Colonic mucosa (tissue), 4 donors: ENCODE measurements around the gene MEGF10. TPM values are rescaled to one million over a fixed set of nuclear protein-coding genes. Genes with fewer than 3 reads are reported as not detected.
A peak's percentile ranks its signal among the peaks of the same experiment; 100 is the strongest.
"Not testable (repeated sequence)": the region's sequence is repeated elsewhere in the genome, so short reads cannot be mapped to it uniquely, and the experiment has no call there.

Experiments used
- DNase-seq: peaks from one replicate; pipeline ENCODE4 v3.0.0-alpha.2; 2020
- H3K27ac ChIP-seq: fragments of 200-600 bp; one replicate; pipeline ENCODE4 v1.8.0; 2021
- H3K27me3 ChIP-seq: fragments of 200-600 bp; one replicate; pipeline ENCODE4 v1.8.0; 2021
- H3K36me3 ChIP-seq: fragments of 200-600 bp; one replicate; pipeline ENCODE4 v1.8.0; 2021
- H3K4me1 ChIP-seq: fragments of 200-600 bp; one replicate; pipeline ENCODE4 v1.8.0; 2021; ENCODE audit warnings: mild to moderate bottlenecking
- H3K4me3 ChIP-seq: fragments of 200-600 bp; one replicate; pipeline ENCODE4 v1.8.0; 2021
- H3K9ac ChIP-seq, 2 donors: one replicate each; pipeline ENCODE4 v1.7.0; 2013; ENCODE audit warnings: control low read depth in 2 of 2, low read depth in 2 of 2, low read length in 2 of 2
- H3K9me3 ChIP-seq: fragments of 200-600 bp; one replicate; pipeline ENCODE4 v1.8.0; 2021
- intact Hi-C: fragments of 100-400 bp; cut with DNase I; formaldehyde crosslinking; loops from one replicate; pipeline ENCODE4 v1.14.1; 2022
- total RNA-seq, 2 donors: library from RNA; stranded (reverse); fragmentation: NEBNext Ultra II Directional in 1 of 2; extraction: Animal tissue kit (Norgen Biotek cat#: 25700) in 1 of 2; gene quantifications; one replicate each; pipeline ENCODE4 v1.2.1, GENCODE V29; 2021
- TF ChIP-seq, protein P1 (sequence below): fragments of 200-600 bp; IDR thresholded peaks from one replicate; pipeline ENCODE4 v1.8.0; 2022; ENCODE audit warnings: antibody characterized with exemption, mild to moderate bottlenecking
- donor health status: healthy.
- donor health status: DM: no; HTN: no; CAD: no.
- donor health status: DM: no; HTN: no; CAD: no.

Gene MEGF10
- total RNA-seq, 2 donors from 2014 or later = 0.35 to 0.88 TPM

DNA sequence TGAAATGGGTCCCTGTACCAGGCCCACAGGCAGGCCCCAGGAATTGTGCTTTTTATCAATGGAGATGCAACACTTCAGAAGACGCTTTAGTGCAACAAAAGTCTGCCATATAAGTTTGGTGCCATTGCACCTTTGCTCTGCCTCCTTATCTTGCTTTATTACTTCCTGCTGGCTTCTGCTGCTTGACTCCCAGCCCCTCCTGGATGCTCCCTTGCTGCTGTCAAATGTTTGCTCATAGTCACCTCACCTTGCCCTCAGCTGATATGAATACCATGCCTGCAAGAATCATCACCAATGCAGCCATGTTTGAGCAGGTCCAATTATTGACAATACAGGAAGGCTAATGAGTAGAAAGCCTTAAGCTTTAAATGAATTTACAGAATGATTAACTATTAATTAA is 25.4 kb downstream of the MEGF10 start:
- H3K4me3 ChIP-seq = no peak overlapping the region
- H3K36me3 ChIP-seq = no peaks in the 10 kb centered on the region
- H3K4me1 ChIP-seq = peaks cover 4% of the 10 kb centered on the region
- no peak overlapping the region for H3K27ac ChIP-seq
- peak; percentile 41 for DNase-seq
- no peak overlapping the region for H3K9ac ChIP-seq
- no peaks in the 10 kb centered on the region for H3K27me3 ChIP-seq
- TF ChIP-seq, protein P1, sequence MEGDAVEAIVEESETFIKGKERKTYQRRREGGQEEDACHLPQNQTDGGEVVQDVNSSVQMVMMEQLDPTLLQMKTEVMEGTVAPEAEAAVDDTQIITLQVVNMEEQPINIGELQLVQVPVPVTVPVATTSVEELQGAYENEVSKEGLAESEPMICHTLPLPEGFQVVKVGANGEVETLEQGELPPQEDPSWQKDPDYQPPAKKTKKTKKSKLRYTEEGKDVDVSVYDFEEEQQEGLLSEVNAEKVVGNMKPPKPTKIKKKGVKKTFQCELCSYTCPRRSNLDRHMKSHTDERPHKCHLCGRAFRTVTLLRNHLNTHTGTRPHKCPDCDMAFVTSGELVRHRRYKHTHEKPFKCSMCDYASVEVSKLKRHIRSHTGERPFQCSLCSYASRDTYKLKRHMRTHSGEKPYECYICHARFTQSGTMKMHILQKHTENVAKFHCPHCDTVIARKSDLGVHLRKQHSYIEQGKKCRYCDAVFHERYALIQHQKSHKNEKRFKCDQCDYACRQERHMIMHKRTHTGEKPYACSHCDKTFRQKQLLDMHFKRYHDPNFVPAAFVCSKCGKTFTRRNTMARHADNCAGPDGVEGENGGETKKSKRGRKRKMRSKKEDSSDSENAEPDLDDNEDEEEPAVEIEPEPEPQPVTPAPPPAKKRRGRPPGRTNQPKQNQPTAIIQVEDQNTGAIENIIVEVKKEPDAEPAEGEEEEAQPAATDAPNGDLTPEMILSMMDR = no peak
- intact Hi-C loops = loop anchor here (10.0 kb wide), 1 partner anchor 481 kb away; no protein-coding TSS in a partner anchor
- H3K9me3 ChIP-seq = no peaks in the 10 kb centered on the region

DNA sequence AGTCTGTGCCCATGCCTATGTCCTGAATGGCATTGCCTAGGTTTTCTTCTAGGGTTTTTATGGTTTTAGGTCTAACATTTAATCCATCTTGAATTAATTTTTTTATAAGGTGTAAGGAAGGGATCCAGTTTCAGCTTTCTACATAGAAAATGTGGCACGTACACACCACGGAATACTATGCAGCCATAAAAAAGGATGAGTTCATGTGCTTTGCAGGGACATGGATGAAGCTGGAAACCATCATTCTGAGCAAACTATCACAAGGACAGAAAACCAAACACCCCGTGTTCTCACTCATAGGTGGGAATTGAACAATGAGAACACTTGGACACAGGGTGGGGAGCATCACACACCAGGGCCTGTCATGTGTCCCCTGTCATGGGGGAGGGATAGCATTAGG is 26.8 kb downstream of the MEGF10 start:
- not testable (repeated sequence) for H3K4me3 ChIP-seq, H3K36me3 ChIP-seq, DNase-seq, H3K9ac ChIP-seq, H3K9me3 ChIP-seq, H3K27me3 ChIP-seq, H3K4me1 ChIP-seq, H3K27ac ChIP-seq
- intact Hi-C loops = loop anchor here (10.0 kb wide), 1 partner anchor 483 kb away; no protein-coding TSS in a partner anchor

DNA sequence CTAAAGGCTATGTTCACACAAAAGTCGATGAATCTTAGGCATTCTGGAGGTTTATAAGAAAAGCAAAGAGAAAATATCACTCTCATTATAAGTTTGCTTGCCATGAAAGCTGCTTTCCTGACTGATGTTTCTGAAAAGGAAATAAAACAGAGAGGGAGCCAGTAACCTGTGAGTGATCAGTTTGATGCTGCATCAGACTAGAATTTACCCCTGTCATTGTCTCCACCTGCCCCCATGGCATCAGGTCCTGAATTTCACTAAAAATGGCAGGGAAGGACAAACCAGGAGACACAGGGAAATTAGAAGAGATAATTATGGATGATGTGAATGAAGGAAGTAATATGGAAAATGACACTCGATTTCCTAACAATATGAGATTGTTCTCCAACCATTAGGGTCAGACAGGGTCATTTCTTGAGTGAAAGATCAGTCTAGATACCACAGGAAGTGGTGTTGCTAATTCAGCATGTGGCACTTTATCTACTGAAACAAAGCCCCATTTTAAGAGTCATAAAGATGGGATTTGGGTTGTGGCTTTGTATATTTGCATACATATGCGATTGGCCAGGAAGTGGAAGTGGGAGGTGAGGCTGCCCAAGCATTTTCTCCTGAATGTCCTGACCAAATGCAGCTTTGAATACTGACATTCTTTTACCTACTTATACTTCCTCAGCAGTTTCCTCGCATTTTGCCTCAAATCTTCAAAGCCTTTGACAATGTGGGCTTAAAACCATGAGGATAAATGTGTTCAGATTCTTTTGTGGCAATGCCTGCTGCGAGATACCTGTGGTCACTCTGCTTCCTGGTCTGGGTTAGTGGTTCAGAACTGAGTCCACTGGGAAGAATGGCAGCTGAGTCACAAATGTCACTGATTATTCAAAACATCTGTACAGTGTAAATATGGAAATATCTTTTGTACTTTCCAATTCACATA is 29.7 kb downstream of the MEGF10 start:
- no peaks in the 10 kb centered on the region for H3K36me3 ChIP-seq
- TF ChIP-seq, protein P1 = no peak

DNA sequence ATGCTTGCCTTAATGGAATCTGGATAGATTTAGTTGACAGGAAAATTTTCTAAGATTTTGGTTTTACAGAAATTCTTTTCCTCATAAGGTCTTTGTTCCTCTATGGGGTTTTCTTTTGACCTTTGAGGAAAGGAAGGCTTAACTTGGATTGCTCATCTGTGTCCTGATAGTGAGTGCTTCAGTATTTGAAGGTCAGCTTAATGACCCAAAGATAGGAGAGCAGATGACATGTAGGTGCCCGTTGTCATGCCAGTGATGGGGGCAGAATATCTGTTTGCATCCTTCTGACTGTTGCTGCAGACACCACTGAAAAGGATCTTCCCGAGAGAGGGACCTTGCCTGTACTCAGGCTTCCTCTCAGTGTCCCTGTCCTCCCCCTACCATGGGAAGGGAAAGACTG is 30.9 kb downstream of the MEGF10 start:
- no peaks in the 10 kb centered on the region for H3K4me1 ChIP-seq
- DNase-seq = no peak
- no peak overlapping the region for H3K9ac ChIP-seq
- no peak overlapping the region for H3K27ac ChIP-seq
- H3K4me3 ChIP-seq = no peak overlapping the region
- no peaks in the 10 kb centered on the region for H3K36me3 ChIP-seq
- intact Hi-C loops = no loop called here
- H3K27me3 ChIP-seq = no peaks in the 10 kb centered on the region
- no peaks in the 10 kb centered on the region for H3K9me3 ChIP-seq
- TF ChIP-seq, protein P1 = no peak

More for the DNA sequence above, 29.7 kb downstream of the MEGF10 start:
- Histone ChIP-seq H3K9ac (no peak overlapping the region), H3K27me3 (no peaks in the 10 kb centered on the region), H3K4me3 (no peak overlapping the region), H3K4me1 (no peaks in the 10 kb centered on the region), H3K9me3 (no peaks in the 10 kb centered on the region), H3K27ac (no peak overlapping the region)
- intact Hi-C loops = no loop called here
- DNase-seq = no peak

DNA sequence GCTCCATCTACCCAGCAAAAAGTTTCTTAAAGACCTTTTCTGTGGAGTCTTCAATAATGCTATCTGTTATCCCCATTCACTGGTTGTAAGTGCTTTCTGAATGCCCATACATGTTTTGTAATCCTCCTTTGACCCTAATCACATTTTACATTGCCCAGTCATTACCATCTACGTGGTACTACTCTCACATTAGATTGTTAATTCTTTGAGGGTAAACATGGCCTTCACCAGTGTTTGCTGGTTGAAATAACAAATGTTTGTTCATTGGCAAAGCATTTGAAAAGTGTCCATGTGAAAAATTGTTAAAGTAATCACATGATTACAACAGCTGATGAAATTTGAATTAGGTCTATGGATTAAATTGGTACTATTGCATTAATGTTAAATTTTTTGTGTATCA is 31.8 kb downstream of the MEGF10 start:
- H3K4me1 ChIP-seq = no peaks in the 10 kb centered on the region
- TF ChIP-seq, protein P1 = no peak
- intact Hi-C loops = no loop called here
- DNase-seq = no peak
- no peaks in the 10 kb centered on the region for H3K9me3 ChIP-seq
- H3K27ac ChIP-seq = no peak overlapping the region
- H3K9ac ChIP-seq = no peak overlapping the region
- no peaks in the 10 kb centered on the region for H3K27me3 ChIP-seq
- no peaks in the 10 kb centered on the region for H3K36me3 ChIP-seq
- H3K4me3 ChIP-seq = no peak overlapping the region

DNA sequence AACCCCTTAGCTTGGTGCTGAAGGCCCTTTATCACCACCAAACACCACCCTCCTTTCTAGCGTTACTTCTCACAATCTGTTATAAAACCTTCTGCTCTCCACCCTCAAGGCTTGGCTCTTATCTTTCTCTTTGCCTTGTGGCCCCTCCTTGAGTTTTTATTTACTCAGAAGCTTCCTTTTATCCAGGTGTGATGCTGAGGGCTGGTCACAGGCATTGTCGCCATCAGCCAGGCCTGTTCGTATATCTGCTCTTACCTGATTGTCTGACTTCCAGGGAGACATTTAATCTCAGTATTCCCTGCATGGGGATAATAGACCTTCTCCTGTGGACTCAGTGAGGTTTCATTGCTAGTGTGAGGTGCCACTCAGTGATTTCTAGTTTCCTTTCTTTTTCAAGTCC is 34.2 kb downstream of the MEGF10 start:
- no peaks in the 10 kb centered on the region for H3K36me3 ChIP-seq
- TF ChIP-seq, protein P1 = no peak
- H3K9ac ChIP-seq = no peak overlapping the region
- DNase-seq = no peak
- intact Hi-C loops = no loop called here
- H3K4me1 ChIP-seq = no peaks in the 10 kb centered on the region
- H3K27ac ChIP-seq = no peak overlapping the region
- H3K9me3 ChIP-seq = no peaks in the 10 kb centered on the region
- no peaks in the 10 kb centered on the region for H3K27me3 ChIP-seq
- H3K4me3 ChIP-seq = no peak overlapping the region
